UCSD-AML1 (cell line): ENCODE results near the gene SH3GL1.
"Not testable (repeated sequence)": the region's sequence is repeated elsewhere in the genome, so short reads cannot be mapped to it uniquely, and the experiment has no call there.

Experiments
- DNase-seq: peaks from one replicate; lab custom pipeline; 2025; ENCODE audit not compliant: unreplicated experiment; lab: John Stamatoyannopoulos, UW

Gene SH3GL1

DNA sequence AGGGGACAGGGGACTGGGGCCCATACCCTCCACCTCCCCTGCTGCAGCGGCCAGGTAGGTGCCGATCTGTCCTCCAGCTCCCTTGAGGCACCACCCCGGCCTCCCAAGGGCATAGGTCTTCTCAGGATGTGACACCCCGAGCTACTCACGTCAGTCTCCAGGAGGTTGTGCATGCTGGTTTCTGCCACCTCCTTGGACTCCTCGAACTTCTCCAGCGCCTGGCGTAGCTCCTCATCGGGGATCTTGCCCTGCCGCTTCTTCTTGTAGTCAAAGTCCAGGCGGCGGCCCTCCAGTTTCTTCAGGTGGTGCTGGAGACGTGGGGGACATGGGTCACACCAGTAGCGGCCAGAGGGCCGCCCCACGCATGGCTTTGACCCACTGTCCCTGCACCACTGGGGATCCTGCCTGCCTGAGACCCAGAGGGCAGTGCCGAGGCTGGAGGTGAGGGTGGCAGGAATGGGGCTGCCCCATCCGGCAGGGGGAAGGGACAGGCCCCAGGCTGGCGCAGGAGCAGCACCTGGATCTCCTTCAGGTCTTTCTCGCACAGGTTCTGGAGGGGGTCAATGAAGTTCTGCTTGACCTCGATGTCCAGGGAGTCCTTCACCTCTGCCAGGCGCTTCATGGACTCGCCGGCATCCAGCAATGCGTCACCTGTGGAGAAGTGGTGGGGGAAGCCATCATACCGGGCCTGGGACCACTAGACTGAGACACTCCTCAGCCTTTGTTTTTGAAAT, 36.6 kb downstream of the SH3GL1 start:
- DNase-seq = no peak

DNA sequence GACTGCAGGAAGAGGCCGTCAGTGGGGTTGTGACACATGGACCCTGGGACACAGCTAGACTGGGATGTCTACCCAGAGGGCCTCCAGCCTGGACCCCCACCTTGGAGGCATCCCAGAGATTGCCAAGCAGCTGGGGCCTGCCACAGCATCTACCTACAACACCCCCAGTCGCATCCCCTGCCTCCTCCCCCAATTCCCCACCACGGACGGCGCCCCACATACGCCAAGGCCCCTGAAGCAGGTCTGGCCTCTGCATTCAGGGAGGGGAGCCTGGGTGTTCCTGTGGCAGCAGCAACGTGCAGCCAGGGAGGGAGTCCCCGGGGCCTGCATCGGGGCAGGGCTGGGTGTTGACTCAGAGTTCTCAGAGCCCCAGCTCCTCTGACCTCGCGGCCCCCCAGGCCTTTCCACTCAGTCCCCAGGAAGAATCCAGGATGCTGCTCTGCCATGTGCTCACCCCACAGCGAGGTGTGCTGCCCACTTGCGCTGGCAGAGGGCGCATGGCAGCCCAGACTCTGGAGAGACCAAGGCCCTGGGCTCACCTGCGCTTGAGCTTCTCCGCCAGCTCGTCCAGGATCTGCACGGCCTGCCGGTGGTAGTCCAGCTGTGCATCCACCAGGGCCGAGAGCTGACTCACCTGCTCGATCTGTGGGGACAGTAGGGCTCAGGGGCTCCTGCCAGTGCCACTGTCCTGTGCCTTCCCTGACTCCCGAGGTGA, 37.4 kb downstream of the SH3GL1 start:
- DNase-seq = peak; percentile 15

DNA sequence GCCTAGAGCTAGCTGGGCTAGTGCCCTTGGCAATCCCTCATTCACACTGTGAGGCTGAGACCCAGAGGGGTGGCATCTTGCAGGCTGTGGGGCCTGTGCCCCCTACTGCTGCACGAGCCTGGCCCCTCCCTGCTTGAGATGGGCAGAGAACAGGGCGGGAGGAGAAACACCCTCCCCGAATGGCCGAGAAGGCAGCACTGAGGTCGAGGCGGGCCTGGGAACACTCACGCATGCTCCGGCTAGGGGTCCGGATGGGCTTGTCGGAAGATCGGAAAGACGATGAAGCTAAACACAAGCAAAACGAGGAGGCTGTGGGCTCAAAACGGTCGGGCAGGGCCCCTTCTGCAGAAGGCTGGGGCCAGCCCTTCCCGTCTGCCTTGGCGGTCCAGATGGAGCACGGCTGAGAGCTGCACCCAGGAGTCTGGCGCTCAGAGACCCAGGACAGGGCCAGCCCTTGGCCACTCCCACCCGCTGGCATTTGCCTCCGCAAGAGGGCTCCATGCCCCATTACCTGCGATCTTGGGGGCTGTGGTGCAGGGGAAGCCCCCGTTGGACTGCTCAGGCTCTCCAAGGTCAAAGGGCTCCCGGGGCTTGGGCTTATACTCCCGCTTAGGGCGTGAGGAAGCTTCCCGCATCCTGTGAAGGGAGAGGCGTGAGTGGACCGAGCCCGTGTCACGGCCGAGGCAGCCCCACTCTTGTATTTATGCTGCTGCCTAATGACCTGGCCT, 38.1 kb downstream of the SH3GL1 start:
- no peak for DNase-seq

DNA sequence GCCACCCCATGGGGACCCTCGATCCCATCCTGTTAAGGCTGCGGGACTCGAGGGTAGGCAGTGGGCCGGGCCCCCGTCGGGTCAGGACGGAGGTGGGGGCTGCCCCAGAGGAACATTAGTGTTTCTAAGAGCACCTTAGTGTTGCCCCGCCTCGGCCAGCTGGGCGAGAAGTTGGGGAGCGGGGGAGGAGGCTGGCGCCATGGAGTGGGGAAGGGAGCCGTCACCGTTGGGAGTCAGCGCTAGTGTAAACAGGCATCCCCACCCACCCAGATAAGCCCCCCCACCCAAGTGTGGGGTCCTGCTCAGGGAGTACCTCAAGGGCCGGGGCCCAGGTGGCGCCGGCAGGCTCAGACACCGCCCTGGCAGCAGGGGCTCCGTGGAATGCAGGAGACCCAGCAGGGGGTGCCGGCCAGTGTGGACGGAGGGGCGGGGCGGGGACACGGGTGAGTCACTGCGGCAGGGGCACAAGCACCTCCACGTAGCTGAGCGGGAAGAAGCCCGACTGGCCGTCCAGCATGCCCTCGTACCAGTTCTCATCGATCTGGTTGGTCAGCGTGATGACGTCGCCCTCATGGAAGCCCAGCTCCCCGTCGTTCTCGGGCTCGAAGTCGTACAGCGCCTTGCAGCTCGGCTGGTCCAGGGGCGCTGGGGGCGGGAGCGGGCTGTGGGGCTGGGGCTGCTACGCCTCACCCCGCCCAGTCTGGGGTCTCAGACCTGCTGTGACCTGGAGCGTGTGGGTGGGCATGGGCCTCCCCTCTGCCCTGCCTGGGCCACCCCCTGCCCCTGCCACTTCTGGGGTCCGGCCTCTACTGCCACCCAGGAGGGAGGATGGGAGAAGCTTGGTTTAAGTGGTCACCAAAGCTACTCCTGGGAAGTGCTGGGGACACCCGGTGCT, 38.9 kb downstream of the SH3GL1 start:
- no peak for DNase-seq

DNA sequence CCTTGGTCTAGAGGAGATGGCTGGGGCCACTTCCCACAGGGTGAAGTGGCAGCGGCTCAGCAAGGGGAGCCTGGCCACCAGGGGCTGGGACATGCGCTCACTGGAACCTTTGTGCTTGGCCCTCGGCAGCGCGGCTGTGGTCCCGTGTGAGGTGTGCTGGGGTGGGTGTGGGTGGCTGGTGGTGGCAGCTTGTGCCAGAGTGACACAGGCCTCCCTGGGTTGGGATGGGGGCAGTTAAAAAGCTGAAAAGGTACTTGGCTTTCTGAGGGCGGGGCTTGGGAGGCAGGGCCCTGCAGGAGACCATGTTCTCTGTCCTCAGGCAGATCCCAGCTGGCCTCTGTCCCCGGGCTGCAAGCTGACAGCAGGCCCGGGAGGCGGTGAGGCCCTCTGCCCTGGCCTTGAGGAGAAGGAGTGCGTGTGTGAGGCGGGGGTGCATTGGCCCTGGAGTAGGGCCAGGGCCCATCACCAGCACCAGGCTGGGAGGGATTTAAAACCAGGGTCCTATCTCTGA, 39.7 kb downstream of the SH3GL1 start:
- DNase-seq = no peak

DNA sequence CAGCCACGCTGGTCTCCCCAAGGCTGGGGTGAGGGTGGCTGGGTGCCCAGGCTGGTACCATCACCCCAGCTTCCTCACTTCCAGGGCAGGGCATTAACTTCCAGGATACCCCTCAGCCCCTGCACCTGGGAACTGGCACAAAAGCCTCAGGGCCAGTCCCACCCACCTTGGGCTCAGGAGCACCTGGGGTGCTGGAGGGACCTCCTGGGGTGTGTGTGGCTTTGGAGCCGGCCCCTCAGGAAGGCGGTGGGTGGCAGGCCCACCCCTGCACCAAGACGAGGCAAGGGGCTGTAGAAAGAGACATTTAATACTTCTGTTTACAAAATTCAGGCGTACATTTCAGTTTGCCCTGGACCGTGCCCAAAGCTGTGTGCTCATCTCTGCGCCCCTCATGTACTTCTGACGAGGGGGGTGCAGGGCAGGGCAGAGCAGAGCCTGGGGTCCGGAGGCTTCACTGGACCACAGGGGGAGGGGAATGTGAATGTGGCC, 40.2 kb downstream of the SH3GL1 start:
- DNase-seq = no peak

DNA sequence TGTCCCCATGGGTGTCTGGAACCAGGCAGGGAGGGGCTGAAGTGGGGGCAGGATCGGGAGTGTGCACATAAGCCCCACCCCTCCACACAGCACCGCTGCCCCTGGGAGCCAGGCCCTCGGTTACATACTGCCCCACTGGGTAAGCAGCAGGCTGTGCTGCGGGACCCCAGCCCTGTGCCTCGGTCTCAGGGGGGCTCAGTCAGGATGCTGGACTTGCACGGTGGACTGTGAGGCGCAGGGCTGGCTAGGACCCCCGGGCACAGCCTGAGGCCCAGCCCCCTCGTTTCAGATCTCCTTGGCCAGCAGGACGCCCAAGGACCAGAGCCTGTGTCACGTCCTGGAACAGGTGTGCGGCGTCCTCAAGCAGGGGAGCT, 40.7 kb downstream of the SH3GL1 start:
- DNase-seq = no peak

DNA sequence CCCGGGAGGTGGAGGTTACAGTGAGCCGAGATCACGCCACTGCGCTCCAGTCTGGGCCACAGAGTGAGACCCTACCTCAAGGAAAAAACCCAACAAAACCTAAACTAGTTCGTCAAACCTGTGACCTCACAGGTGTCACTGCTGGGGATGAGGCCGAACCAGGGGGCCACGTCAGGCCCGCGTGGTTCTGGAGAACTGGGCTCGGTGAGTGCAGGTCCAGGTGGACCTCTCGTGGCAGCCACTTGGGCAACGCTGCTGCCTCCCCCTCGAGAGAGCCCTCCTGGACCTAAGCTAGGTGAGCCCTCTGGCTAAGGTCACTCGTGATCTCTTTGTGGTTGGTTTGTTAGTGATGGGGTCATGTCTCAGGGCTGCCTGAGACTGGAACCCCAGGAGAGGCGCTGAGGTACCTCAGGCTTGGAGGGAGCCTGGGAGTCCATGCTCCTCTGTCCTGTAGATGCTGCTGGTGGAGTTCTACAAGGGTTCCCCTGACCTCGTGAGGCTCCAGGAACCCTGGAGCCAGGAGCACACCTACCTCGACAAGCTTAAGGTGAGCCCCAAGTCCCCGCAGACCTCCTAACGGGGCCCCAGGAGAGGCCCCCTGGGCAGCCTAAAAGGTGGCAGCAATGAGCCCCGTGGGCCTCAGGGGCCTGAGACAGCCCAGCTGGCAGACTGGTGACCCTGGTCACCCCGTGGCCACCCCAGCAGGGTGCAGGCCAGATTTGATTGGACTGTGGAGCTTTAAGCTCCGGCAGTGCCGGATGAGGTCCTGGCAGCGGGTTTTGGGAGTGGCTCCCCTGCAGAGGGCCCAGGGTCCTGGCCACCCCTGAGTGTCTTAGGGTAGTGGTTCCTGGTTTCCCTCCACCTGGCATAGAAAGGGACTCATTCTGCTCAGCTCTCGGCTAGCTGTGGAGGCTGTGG, 41.4 kb downstream of the SH3GL1 start:
- no peak for DNase-seq

DNA sequence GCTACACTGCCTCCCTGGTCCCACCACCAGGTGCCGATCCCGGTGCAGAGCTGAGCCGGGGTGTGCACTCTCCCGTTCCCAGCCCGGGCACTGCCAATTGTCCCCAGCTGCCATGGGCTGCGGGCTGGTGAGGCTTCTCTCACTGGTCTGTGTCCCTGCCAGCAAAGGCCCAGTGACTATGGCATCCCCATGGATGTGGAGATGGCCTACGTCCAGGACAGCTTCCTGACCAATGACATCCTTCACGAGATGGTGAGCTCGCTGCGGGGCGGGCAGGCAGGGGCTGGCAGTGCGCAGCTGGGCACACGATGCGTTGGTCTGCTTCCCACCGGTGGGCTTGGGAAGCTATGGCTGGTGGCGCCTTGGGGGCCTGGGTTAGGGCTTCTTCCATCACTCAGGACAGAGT, 42.4 kb downstream of the SH3GL1 start:
- no peak for DNase-seq

DNA sequence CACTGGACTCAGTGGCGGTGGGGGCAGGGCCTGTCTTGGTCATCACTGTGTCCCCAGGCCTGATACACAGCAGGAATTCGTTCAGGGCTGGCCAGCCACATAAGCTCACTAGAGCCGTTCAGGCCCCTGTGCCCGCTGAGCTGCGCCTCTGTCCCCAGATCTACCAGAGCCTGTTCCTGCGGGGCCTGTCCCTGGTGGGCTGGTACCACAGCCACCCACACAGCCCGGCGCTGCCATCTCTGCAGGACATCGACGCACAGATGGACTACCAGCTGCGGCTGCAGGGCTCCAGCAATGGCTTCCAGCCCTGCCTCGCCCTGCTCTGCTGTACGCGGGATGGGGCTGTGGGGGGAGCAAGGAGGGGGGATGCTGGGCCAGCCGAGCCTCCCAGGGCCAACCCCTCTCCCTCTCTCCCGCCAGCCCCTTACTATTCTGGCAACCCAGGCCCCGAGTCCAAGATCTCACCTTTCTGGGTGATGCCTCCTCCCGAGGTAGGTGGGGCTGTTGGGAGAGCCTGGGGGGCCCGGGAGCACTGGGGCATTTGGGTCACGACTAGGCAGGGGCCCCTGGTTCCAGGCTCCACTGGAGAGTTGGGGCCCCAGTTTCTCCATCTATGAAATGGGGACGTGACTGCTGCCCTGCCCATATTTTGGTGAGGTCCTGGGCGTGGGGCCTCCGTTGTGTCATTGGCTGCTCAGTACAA, 43.1 kb downstream of the SH3GL1 start:
- DNase-seq = no peak

DNA sequence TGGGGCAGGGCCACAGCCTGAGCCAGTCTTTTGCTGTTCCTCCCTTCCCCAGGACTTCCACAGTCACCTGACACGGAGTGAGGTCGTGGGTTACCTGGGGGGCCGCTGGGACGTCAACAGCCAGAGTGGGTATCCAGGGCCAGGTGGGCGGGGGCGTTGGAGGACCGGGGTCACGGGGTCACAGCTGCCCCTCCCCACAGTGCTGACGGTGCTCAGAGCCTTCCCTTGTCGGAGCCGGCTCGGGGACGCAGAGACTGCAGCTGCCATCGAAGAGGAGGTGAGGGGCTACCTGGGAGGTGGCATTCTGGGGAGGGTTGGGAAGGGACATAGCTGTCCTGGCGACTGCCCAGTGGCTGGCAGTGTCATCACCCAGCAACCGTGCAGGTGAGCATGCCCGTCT, 45.5 kb downstream of the SH3GL1 start:
- no peak for DNase-seq

DNA sequence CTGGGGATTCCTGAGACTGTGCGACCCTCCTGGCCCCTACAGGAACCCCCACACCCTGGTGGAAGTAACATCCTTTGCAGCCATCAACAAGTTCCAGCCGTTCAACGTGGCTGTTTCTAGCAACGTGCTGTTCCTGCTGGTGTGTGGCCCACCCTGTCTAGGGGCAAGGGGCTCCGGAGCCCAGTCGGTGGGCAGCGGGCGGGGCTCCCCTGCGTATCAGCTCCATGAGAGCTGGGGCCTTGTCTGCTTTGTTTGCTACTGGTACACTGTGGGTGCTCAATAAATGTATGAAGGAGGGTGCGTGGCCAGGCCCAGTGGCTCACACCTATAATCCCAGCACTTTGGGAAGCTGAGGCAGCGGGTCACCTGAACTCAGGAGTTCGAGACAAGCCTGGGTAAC, 46.1 kb downstream of the SH3GL1 start:
- DNase-seq = no peak

DNA sequence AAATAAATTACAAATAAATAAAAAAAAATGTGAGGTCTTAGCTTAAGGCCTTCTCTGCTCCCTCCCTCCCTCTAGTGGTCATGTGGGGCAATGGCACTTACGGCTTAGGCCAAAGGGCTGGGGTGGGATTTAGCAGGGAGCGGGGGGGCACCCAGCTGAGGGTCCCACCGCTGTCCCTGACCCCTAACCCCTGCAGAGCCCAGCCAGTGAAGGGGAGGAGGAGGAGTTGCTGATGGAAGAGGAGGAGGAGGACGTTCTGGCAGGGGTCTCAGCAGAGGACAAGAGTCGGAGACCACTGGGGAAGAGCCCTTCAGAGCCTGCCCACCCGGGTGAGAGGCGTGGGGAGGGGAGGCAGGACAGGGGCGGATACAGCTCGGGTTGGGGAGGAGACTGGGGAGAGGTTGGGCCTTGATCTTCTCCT, 47.6 kb downstream of the SH3GL1 start:
- peak; percentile 43 for DNase-seq

DNA sequence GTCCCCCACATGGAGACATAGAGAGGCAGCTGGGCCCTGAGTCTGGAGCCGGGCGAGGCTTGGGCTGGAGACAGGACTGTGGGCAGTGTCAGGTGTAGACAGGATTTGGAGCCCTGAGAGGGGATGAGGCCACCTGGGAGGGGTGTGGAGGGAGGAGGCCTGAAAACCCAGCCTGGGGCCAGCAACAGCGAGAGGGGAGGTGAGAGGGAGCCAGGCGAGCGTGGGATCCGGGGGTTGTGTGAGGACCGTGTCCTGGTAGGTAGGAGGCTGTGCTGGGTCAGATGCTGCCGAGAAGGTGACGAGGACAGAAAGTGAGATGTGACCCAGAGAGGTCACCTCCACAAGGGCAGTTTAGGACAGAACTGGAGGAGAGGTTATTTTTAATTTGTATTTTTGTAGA, 49.6 kb downstream of the SH3GL1 start:
- DNase-seq = no peak

DNA sequence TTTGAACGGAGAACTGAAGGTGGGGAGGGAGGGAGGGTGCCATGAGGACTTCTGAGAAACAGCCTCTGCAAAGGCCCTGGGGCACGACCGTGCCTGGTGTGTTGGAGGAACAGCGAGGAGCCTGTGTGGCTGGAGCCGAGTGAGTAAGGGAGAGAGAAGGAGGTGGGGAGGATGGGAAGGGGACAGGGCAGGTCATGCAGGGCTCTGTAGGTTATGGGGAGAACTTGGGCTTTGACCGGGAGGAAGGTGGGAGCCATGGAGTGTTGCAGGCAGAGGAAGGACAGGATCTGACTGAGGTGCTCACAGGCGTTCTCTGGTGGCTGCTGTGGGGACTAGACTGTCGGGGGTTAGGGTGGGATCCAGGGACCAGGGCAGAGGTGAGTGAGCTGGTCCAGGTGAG, 50.2 kb downstream of the SH3GL1 start:
- no peak for DNase-seq

DNA sequence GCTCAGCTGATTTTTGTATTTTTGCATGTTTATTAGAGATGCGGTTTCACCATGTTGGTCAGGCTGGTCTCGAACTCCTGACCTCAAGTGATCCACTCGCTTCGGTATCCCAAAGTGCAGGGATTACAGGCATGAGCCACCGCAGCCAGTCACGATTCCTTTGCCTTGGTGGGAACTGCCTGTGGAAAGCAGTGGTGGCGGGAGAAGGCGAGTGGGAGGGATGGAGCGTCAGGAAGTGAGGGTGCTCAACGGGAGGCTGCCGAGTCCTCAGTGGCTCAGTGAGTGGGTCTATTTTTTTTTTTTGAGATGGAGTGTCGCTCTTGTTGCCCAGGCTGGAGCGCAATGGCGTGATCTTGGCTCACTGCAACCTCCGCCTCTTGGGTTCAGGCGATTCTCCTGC, 51.1 kb downstream of the SH3GL1 start:
- DNase-seq = not testable (repeated sequence)

DNA sequence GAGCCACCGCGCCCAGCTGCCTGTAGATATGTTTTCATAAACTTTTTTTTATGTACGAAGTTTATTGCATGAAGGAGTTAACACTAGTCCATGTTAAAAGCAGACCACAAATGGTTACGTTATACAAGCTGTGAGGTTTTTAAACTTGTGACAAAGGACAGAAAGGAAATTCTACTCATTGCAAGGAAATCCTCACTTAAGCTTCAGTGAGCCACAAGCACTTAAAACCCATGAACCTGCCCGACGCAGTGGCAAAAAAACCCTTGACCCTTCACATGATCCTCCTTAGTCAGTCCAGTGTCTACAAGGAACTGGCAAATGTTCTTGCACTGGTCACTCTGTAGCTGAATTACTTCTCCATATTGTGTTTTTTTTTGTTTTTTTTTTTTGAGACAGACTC, 52.8 kb downstream of the SH3GL1 start:
- DNase-seq = no peak

DNA sequence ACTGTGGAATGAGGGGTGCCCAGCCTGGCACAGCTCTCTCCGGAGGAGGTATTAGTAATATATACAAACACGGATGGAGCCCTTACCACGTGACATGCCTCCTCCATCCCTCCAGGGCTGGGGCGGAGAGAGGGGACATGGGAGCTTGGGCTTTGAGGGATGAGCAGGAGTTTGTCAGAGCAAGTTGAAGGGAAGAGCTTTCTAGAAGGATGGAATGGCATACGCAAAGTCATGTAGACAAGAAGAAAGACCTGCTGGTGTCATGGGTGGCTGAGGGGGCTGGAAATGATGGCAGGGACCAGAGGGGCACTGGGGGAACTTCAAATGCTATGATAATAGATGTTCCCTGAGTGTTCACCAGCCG, 54.3 kb downstream of the SH3GL1 start:
- no peak for DNase-seq

DNA sequence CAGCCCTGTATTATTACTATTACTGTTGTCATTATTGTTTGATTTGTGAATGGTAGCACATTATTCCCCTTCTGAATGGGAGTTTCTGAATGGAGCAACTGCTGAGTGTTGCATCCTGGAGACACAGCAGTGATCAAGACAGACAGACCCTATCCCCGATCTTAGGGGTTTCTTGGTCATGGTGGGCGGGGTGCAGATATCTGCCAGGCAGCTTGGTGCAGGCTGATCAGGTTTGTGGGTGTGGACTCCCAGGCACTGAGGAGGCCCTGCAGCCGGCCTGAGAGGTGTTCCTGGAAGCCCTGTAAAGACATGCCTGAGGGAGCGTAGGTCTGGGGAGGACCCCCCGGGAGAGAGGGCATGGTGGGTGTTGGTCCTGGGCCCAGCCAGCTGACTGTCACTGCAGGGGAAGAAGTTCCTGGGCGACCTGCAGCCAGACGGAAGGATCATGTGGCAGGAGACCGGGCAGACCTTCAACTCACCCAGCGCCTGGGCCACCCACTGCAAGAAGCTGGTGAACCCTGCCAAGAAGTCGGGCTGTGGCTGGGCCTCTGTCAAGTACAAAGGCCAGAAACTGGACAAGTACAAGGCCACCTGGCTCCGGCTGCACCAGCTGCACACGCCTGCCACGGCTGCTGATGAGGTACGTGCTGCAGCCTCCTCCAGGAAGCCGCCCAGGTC, 54.9 kb downstream of the SH3GL1 start:
- DNase-seq = no peak
